A673 (cell line): ENCODE data around the gene BOD1L1. TPM values are rescaled to one million over a fixed set of nuclear protein-coding genes. Genes with fewer than 3 reads are reported as not detected.

Experiments used
- BruUV-seq: library from RNA; stranded (reverse); fragments of 400-500 nt; replicated peaks from 2 replicates; lab custom pipeline; 2021; lab: Mats Ljungman, UMichigan
- CTCF ChIA-PET: fragments of 300-600 bp; sonication (Branson Sonifier 250); formaldehyde crosslinking; loops from one replicate; lab custom pipeline; 2022; ENCODE audit warnings: antibody characterized with exemption; lab: Charles Lee
- POLR2A ChIA-PET: fragments of 300-600 bp; sonication (Branson Sonifier 250); formaldehyde crosslinking; loops from one replicate; lab custom pipeline; 2022; ENCODE audit warnings: antibody characterized with exemption; ENCODE audit not compliant: low non-redundant PET; lab: Charles Lee
- DNase-seq: peaks from one replicate; pipeline ENCODE4 v3.0.0-alpha.2; 2015; ENCODE audit warnings: low spot score
- H3K27ac ChIP-seq: fragments of 200-600 bp; sonication (generic); 2 replicates; pipeline ENCODE4 v1.5.1; 2016; ENCODE audit warnings: mixed run types, low read depth, mild to moderate bottlenecking, mixed read lengths, antibody characterized with exemption, low read length; ENCODE audit not compliant: poor library complexity, severe bottlenecking
- H3K27me3 ChIP-seq: fragments of 200-600 bp; sonication (generic); replicated peaks from 2 replicates; pipeline ENCODE4 v1.6.1; 2017; ENCODE audit warnings: mixed run types, low read depth, mild to moderate bottlenecking, mixed read lengths, antibody characterized with exemption, low read length; ENCODE audit not compliant: insufficient read depth, poor library complexity
- H3K36me3 ChIP-seq: fragments of 200-600 bp; sonication (generic); 2 replicates; pipeline ENCODE4 v1.6.1; 2016; ENCODE audit warnings: mixed run types, mild to moderate bottlenecking, mixed read lengths, antibody characterized with exemption, low read length; ENCODE audit not compliant: insufficient read depth, poor library complexity, severe bottlenecking
- H3K4me1 ChIP-seq: fragments of 200-600 bp; sonication (generic); 2 replicates; pipeline ENCODE4 v1.6.1; 2017; ENCODE audit warnings: mixed run types, mild to moderate bottlenecking, mixed read lengths, antibody characterized with exemption, low read length; ENCODE audit not compliant: insufficient read depth, poor library complexity, severe bottlenecking
- H3K4me3 ChIP-seq: fragments of 200-600 bp; sonication (generic); 2 replicates; pipeline ENCODE4 v1.5.1; 2016; ENCODE audit warnings: low read depth, mixed run types, mild to moderate bottlenecking, mixed read lengths, low read length; ENCODE audit not compliant: poor library complexity, severe bottlenecking
- H3K9me3 ChIP-seq: fragments of 200-600 bp; sonication (generic); 2 replicates; pipeline ENCODE4 v1.6.1; 2016; ENCODE audit warnings: mixed run types, low read depth, mild to moderate bottlenecking, mixed read lengths, antibody characterized with exemption, low read length; ENCODE audit not compliant: poor library complexity, severe bottlenecking
- EZH2 ChIP-seq: fragments of 200-600 bp; sonication (generic); IDR thresholded peaks from 2 replicates; pipeline ENCODE4 v1.6.1; 2017; ENCODE audit warnings: borderline replicate concordance, low read depth, mild to moderate bottlenecking, mixed read lengths, antibody characterized with exemption, low read length; ENCODE audit not compliant: poor library complexity, severe bottlenecking
- intact Hi-C: fragments of 100-400 bp; cut with micrococcal nuclease; formaldehyde crosslinking; loops from one replicate; pipeline ENCODE4 v1.10.0; 2022; ENCODE audit not compliant: unreplicated experiment
- total RNA-seq: library from RNA; stranded (reverse); gene quantifications from 2 replicates; pipeline ENCODE4 v1.2.3, GENCODE V29; 2021
- TF ChIP-seq, protein P1 (sequence below): fragments of 300-800, 200-600 bp; sonication (generic); conservative IDR thresholded peaks from 2 replicates; pipeline ENCODE4 v1.5.1; 2017; ENCODE audit warnings: low read depth, mild to moderate bottlenecking, antibody characterized with exemption, low read length, moderate library complexity, mixed read lengths

Gene BOD1L1
- total RNA-seq, 1 experiment from 2014 or later = 44.8 TPM

DNA sequence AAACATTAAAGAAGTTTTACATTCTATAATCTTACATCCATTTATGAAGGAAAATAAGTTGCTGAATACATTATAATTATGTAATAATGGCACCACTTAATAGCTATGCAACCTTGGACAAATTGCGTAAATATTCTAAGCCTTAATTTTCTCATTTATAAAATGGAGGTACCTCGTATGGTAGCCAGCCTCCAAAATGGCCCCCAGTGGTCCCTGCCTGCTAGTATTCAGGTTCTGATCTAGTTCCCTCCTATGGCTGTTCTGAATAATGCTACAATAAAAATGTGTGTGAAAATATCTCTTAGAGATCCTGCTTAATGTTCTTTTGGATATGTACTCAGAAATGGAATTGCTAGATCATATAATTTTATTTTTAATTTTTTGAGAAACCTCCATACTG, 72.2 kb downstream of the BOD1L1 start:
- H3K4me1 ChIP-seq = no peaks in the 10 kb centered on the region
- POLR2A ChIA-PET = no interaction called here
- no peaks in the 10 kb centered on the region for H3K27me3 ChIP-seq
- H3K27ac ChIP-seq = no peak overlapping the region
- TF ChIP-seq, protein P1, sequence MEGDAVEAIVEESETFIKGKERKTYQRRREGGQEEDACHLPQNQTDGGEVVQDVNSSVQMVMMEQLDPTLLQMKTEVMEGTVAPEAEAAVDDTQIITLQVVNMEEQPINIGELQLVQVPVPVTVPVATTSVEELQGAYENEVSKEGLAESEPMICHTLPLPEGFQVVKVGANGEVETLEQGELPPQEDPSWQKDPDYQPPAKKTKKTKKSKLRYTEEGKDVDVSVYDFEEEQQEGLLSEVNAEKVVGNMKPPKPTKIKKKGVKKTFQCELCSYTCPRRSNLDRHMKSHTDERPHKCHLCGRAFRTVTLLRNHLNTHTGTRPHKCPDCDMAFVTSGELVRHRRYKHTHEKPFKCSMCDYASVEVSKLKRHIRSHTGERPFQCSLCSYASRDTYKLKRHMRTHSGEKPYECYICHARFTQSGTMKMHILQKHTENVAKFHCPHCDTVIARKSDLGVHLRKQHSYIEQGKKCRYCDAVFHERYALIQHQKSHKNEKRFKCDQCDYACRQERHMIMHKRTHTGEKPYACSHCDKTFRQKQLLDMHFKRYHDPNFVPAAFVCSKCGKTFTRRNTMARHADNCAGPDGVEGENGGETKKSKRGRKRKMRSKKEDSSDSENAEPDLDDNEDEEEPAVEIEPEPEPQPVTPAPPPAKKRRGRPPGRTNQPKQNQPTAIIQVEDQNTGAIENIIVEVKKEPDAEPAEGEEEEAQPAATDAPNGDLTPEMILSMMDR = no peak
- TF ChIP-seq EZH2 = no peak
- no peak overlapping the region for H3K4me3 ChIP-seq
- CTCF ChIA-PET = no interaction called here
- BruUV-seq = no TSS peak
- intact Hi-C loops = no loop called here
- H3K9me3 ChIP-seq = peaks cover 8% of the 10 kb centered on the region
- H3K36me3 ChIP-seq = no peaks in the 10 kb centered on the region
- DNase-seq = no peak

DNA sequence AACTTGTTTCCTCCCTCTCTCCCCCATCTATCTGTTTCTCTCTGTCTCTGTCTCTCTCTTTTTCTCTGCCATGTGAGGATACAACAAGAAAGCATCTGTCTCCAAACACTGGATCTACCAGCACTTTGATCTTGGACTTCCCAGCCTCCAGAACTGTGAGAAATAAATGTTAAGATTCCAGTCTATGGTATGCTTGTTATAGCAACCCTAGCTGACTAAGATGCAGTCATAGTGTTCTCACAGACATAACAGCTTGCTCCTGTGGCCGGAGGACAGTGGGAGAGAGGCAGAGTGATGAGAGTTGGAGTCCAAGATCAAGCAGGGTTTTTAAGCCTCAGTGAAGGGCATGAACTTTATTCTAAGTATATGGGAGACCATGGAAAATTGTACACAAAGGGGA, 74.4 kb downstream of the BOD1L1 start:
- Histone ChIP-seq H3K36me3 (no peaks in the 10 kb centered on the region), H3K27me3 (no peaks in the 10 kb centered on the region), H3K9me3 (peaks cover 8% of the 10 kb centered on the region), H3K4me1 (no peaks in the 10 kb centered on the region), H3K27ac (no peak overlapping the region), H3K4me3 (no peak overlapping the region)
- TF ChIP-seq EZH2 = no peak
- TF ChIP-seq, protein P1 = no peak
- no peak for DNase-seq
- no TSS peak for BruUV-seq
- ChIA-PET POLR2A (no interaction called here), CTCF (no interaction called here)
- intact Hi-C loops = no loop called here

DNA sequence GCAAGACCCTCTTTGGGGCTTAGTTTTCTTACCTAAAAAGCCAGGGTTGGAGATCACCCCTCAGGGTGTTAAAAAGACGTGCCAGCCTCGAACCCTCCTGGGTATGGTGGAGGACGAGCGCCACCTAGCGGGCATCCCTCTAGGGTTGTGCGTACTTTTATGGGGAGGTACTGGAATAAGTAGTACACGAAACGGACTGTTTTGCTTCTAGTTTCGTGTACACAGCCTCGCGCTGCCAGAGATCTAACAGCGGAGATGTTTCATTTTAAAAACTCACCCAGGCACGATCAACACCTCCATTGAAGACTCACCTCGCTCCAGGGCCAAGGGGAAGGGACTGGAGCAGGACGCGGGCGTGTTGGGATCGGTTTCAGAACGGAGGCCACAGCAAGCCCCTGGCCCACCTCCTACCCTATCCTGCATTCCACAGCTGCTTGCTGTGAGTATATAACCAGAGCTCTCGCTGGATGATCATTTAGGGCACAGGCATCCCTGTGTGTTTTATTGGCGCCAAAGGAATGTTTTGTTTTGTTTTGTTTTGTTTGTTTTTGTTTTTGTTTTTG, 78.5 kb downstream of the BOD1L1 start:
- no peak overlapping the region for H3K27ac ChIP-seq
- CTCF ChIA-PET = no interaction called here
- DNase-seq = peak; percentile 94
- POLR2A ChIA-PET = no interaction called here
- H3K4me3 ChIP-seq = peak overlapping the region; percentile 65
- no peak for TF ChIP-seq EZH2
- TF ChIP-seq, protein P1 = peak; percentile 93
- peaks cover 8% of the 10 kb centered on the region for H3K9me3 ChIP-seq
- no peaks in the 10 kb centered on the region for H3K27me3 ChIP-seq
- intact Hi-C loops = loop anchor here (1.0 to 5.0 kb wide), 4 partner anchors 147 to 820 kb away; no protein-coding TSS in a partner anchor
- H3K36me3 ChIP-seq = no peaks in the 10 kb centered on the region
- peaks cover 5% of the 10 kb centered on the region for H3K4me1 ChIP-seq
- BruUV-seq = no TSS peak
